Activated CD8-positive, alpha-beta T cell treated with anti-CD3 and anti-CD28 coated beads for 36 hours (primary cell): ENCODE results near the gene CERS6. TPM values are rescaled to one million over a fixed set of nuclear protein-coding genes. Genes with fewer than 3 reads are reported as not detected.

ENCODE experiments used
- ATAC-seq: fragments of 200-7000 bp; cut with Tn5 transposase; one replicate; pipeline ENCODE4 v1.10.0; 2021; ENCODE audit warnings: mild to moderate bottlenecking, moderate library complexity
- CTCF ChIA-PET: fragments of 350-600 bp; sonication (Branson Sonifier 250); formaldehyde crosslinking; loops from one replicate; lab custom pipeline; 2021; ENCODE audit warnings: antibody characterized with exemption; lab: Charles Lee
- POLR2A ChIA-PET: fragments of 350-600 bp; sonication (Branson Sonifier 250); formaldehyde crosslinking; loops from one replicate; lab custom pipeline; 2021; ENCODE audit warnings: antibody characterized with exemption; lab: Charles Lee
- DNase-seq: peaks from one replicate; pipeline ENCODE4 v3.0.0-alpha.2; 2020
- H3K27ac Mint-ChIP-seq: one replicate; pipeline ENCODE4 v1.8.0; 2021; ENCODE audit warnings: mild to moderate bottlenecking, mixed read lengths
- H3K27me3 Mint-ChIP-seq: one replicate; pipeline ENCODE4 v1.8.0; 2021; ENCODE audit warnings: mixed read lengths
- H3K36me3 Mint-ChIP-seq: one replicate; pipeline ENCODE4 v1.8.0; 2021; ENCODE audit warnings: low read depth, mixed read lengths
- H3K4me1 Mint-ChIP-seq: one replicate; pipeline ENCODE4 v1.8.0; 2021; ENCODE audit warnings: low read depth, mixed read lengths
- H3K4me3 Mint-ChIP-seq: one replicate; pipeline ENCODE4 v1.8.0; 2021; ENCODE audit warnings: mild to moderate bottlenecking, moderate library complexity, mixed read lengths
- H3K9me3 Mint-ChIP-seq: one replicate; pipeline ENCODE4 v1.8.0; 2021; ENCODE audit warnings: mixed read lengths
- intact Hi-C: fragments of 100-400 bp; cut with micrococcal nuclease; formaldehyde crosslinking; loops from one replicate; pipeline ENCODE4 v1.10.0; 2022
- total RNA-seq, 2 experiments: library from RNA; stranded (reverse); gene quantifications; one replicate each; pipeline ENCODE4 v1.2.3, GENCODE V29; 2021
- TF ChIP-seq, protein P1 (sequence below): fragments of 200-600 bp; IDR thresholded peaks from one replicate; pipeline ENCODE4 v1.8.0; 2022; ENCODE audit warnings: antibody characterized with exemption, mild to moderate bottlenecking

CERS6 gene
- total RNA-seq, 2 experiments from 2014 or later = 15.4 to 16.1 TPM

DNA sequence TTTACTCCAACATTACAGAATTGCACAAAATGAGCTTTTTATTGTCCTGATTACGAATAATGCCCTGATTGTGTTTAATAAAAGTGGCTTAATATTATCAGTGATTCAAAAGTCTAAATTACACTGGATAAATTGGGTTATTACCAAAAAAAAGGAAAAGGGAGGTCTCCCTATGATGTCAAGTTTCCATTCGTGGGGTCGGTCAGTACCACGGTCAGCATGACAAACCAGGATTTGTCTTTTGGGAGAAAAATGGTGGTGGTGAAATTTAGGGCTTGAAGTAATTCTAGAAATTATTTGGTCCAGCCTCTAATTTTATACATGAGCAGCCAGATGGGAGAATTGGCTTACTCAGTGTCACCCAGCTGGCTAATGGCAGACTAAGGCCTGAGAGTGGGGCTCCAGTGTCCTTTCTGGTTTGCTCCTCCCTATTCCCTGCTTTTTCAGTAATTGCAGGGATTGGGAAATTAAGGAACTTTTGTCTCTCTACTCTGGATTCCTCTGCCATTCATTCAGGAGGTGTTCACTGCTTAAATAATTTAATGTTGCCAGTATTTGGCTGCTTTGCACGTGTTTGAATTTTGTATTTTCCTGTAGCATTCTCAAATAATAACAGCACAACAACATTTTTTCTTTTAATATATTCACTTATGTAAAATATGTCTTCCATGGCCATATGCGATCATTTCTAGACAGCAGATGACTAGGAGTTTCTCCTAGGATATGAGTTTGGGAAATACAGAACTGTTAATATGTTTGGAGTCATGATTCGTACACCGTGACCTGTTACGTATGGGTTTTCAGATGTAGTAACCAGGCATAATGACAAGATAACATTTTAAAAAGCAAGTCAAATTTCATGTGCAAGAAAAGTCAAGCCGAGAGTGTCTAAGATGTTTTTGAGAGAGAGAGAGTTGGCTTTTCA, 217.5 kb downstream of the CERS6 start:
- Mint-ChIP-seq H3K27ac (no peak overlapping the region), H3K27me3 (no peaks in the 10 kb centered on the region), H3K4me1 (peaks cover 8% of the 10 kb centered on the region), H3K9me3 (no peaks in the 10 kb centered on the region), H3K4me3 (no peak overlapping the region), H3K36me3 (peaks cover 10% of the 10 kb centered on the region)
- TF ChIP-seq, protein P1, sequence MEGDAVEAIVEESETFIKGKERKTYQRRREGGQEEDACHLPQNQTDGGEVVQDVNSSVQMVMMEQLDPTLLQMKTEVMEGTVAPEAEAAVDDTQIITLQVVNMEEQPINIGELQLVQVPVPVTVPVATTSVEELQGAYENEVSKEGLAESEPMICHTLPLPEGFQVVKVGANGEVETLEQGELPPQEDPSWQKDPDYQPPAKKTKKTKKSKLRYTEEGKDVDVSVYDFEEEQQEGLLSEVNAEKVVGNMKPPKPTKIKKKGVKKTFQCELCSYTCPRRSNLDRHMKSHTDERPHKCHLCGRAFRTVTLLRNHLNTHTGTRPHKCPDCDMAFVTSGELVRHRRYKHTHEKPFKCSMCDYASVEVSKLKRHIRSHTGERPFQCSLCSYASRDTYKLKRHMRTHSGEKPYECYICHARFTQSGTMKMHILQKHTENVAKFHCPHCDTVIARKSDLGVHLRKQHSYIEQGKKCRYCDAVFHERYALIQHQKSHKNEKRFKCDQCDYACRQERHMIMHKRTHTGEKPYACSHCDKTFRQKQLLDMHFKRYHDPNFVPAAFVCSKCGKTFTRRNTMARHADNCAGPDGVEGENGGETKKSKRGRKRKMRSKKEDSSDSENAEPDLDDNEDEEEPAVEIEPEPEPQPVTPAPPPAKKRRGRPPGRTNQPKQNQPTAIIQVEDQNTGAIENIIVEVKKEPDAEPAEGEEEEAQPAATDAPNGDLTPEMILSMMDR = no peak
- CTCF ChIA-PET = interaction anchor here (0.8 kb wide), 1 partner anchor 24 kb away, joined by 3 read pairs; no protein-coding TSS in a partner anchor
- DNase-seq (no peak), ATAC-seq (no peak)
- POLR2A ChIA-PET = no interaction called here
- intact Hi-C loops = no loop called here

DNA sequence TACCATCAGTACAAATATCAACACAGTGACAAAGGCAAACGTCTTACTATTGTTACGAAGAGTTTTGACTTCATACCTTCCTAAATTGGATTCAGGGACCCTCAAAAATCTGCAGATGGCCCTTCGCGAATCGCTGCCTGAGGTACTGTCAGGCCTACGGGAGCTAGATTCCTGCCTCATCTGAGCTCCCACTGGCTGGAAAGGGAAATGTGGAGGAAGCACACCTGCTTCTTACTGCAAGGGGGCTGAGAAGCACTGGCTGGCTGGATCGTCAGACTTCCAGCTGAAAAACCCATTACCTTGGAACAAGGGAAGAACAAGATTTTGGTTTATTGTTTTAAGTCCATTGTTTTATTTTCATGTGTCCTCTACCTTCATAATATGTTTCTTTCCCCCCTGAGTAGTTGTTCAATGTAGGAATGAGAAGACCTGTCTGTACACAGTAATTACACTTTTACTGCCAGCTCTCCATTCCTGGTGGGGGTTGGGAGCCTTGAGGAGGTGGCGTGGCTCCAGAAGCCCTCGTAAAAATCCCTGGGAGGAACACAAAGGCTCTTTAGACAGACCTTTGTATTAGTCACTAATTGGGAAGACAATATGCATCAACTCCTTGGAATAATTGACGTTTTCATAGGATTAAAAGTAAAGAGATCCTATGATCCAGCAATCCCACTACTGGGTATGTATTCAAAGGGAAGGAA, 222.2 kb downstream of the CERS6 start:
- ChIA-PET CTCF (no interaction called here), POLR2A (interaction anchor here (0.7 kb wide), 1 partner anchor 22 kb away, joined by 3 read pairs; no protein-coding TSS in a partner anchor)
- Mint-ChIP-seq H3K4me3 (no peak overlapping the region), H3K9me3 (no peaks in the 10 kb centered on the region), H3K27me3 (no peaks in the 10 kb centered on the region), H3K36me3 (peaks cover 10% of the 10 kb centered on the region), H3K4me1 (no peaks in the 10 kb centered on the region), H3K27ac (no peak overlapping the region)
- intact Hi-C loops = no loop called here
- TF ChIP-seq, protein P1 = no peak
- ATAC-seq (no peak), DNase-seq (no peak)

DNA sequence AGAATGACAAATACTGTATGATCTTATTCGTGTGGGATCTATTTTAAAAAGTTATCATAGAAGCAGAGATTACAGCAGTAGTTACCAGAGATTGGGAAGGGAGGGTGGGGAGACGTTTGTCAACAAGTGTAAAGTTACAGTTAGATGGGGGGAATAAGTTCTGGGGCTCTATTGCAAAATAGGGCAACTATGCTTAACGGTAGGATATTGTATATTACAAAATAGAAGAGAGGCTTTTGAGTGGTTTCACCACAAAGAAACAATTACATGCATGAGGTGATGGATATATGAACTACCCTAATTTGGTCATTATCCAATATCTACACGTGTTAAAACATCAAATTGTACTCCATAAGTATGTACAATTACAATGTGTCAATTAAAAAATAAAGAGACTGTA, 223.0 kb downstream of the CERS6 start:
- ChIA-PET CTCF (no interaction called here), POLR2A (no interaction called here)
- Mint-ChIP-seq H3K36me3 (peaks cover 10% of the 10 kb centered on the region), H3K9me3 (no peaks in the 10 kb centered on the region), H3K27ac (no peak overlapping the region), H3K4me1 (no peaks in the 10 kb centered on the region), H3K4me3 (no peak overlapping the region), H3K27me3 (no peaks in the 10 kb centered on the region)
- ATAC-seq = no peak
- no peak for DNase-seq
- TF ChIP-seq, protein P1 = no peak
- intact Hi-C loops = no loop called here

DNA sequence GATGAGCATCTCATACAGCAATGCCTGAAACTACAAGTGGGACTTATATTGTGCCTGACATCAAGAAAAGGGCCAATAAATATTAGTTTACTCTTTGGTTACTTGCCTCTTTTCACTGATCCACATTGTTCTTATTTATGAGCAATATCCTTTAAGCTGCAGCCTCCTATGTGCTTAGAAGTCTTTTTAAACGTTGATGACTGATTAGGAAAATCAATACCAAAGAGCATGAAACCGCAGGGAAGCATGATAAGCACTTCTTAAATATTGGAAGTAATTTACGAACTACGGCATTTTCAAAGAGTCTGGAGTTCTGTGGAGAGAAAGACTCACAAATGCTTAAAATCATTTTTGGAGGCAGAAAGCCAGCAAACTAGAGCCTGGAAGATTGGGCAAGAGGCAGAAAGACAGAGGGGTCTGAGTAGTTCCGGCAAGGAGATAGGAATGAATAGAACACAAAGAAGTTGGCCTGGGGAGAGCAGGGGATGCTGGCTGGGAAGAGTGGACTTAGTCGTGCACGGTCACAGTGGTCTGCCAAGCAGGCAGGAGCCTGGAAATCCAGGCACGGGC, 223.8 kb downstream of the CERS6 start:
- Mint-ChIP-seq H3K27me3 (no peaks in the 10 kb centered on the region), H3K4me3 (no peak overlapping the region), H3K4me1 (no peaks in the 10 kb centered on the region)

More for the DNA sequence above, 223.8 kb downstream of the CERS6 start:
- intact Hi-C loops = no loop called here
- Mint-ChIP-seq H3K27ac (no peak overlapping the region), H3K9me3 (no peaks in the 10 kb centered on the region), H3K36me3 (peaks cover 10% of the 10 kb centered on the region)
- TF ChIP-seq, protein P1 = no peak
- ChIA-PET CTCF (no interaction called here), POLR2A (no interaction called here)
- DNase-seq (no peak), ATAC-seq (no peak)
